Measurements from ENCODE around the gene RASAL2.

GRCh38 chr1:178048426-178048825 is 45.5 kb upstream of the RASAL2 start:
- TF ChIP-seq CTCF (conservative IDR thresholded peaks at IDR 0.05; ENCODE audit: low read depth in 2 of 2) (no peak), CREB1 (CRISPR knock-in tag; IDR thresholded peaks at IDR 0.05; ENCODE audit: low read depth) (no peak), EZH2 (IDR thresholded peaks at IDR 0.05; ENCODE audit: low read depth, unreplicated experiment) (no peak), POLR2AphosphoS5 (IDR thresholded peaks at IDR 0.05; ENCODE audit: low read depth) (no peak), STAT1 (IDR thresholded peaks at IDR 0.05; ENCODE audit: unreplicated experiment) (no peak), ETS1 (IDR thresholded peaks at IDR 0.05) (no peak), NANOG (IDR thresholded peaks at IDR 0.05; ENCODE audit: borderline replicate concordance) (no peak)
- TF ChIP-seq, protein P1, sequence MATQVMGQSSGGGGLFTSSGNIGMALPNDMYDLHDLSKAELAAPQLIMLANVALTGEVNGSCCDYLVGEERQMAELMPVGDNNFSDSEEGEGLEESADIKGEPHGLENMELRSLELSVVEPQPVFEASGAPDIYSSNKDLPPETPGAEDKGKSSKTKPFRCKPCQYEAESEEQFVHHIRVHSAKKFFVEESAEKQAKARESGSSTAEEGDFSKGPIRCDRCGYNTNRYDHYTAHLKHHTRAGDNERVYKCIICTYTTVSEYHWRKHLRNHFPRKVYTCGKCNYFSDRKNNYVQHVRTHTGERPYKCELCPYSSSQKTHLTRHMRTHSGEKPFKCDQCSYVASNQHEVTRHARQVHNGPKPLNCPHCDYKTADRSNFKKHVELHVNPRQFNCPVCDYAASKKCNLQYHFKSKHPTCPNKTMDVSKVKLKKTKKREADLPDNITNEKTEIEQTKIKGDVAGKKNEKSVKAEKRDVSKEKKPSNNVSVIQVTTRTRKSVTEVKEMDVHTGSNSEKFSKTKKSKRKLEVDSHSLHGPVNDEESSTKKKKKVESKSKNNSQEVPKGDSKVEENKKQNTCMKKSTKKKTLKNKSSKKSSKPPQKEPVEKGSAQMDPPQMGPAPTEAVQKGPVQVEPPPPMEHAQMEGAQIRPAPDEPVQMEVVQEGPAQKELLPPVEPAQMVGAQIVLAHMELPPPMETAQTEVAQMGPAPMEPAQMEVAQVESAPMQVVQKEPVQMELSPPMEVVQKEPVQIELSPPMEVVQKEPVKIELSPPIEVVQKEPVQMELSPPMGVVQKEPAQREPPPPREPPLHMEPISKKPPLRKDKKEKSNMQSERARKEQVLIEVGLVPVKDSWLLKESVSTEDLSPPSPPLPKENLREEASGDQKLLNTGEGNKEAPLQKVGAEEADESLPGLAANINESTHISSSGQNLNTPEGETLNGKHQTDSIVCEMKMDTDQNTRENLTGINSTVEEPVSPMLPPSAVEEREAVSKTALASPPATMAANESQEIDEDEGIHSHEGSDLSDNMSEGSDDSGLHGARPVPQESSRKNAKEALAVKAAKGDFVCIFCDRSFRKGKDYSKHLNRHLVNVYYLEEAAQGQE (IDR thresholded peaks at IDR 0.05; ENCODE audit: unreplicated experiment), result no peak

Data from GM23338 (cell line).